Astrocyte of the spinal cord (primary cell): ENCODE data around the gene EEFSEC.

Experiments used
- DNase-seq: peaks from one replicate; pipeline ENCODE4 v3.0.0; 2011; ENCODE audit warnings: low read depth, low spot score
- H3K4me3 ChIP-seq: 2 replicates; pipeline ENCODE4 v1.5.1; 2011; ENCODE audit warnings: low read depth, mild to moderate bottlenecking, low read length, moderate library complexity
- in situ Hi-C: cut with HindIII; loops from 2 replicates; pipeline ENCODE4 v1.10.0; 2017; ENCODE audit warnings: low sequenced_read_pairs
- TF ChIP-seq, protein P1 (sequence below): IDR thresholded peaks from 2 replicates; pipeline ENCODE4 v1.5.1; 2012; ENCODE audit warnings: low read depth, mild to moderate bottlenecking, low read length, inconsistent platforms

EEFSEC gene

GRCh38 chr3:128340904-128341555, 187.7 kb downstream of the EEFSEC start:
- no peak for DNase-seq
- in situ Hi-C loops: no loop called here
- H3K4me3 ChIP-seq: no peak overlapping the region
- TF ChIP-seq, protein P1, sequence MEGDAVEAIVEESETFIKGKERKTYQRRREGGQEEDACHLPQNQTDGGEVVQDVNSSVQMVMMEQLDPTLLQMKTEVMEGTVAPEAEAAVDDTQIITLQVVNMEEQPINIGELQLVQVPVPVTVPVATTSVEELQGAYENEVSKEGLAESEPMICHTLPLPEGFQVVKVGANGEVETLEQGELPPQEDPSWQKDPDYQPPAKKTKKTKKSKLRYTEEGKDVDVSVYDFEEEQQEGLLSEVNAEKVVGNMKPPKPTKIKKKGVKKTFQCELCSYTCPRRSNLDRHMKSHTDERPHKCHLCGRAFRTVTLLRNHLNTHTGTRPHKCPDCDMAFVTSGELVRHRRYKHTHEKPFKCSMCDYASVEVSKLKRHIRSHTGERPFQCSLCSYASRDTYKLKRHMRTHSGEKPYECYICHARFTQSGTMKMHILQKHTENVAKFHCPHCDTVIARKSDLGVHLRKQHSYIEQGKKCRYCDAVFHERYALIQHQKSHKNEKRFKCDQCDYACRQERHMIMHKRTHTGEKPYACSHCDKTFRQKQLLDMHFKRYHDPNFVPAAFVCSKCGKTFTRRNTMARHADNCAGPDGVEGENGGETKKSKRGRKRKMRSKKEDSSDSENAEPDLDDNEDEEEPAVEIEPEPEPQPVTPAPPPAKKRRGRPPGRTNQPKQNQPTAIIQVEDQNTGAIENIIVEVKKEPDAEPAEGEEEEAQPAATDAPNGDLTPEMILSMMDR: no peak

DNA sequence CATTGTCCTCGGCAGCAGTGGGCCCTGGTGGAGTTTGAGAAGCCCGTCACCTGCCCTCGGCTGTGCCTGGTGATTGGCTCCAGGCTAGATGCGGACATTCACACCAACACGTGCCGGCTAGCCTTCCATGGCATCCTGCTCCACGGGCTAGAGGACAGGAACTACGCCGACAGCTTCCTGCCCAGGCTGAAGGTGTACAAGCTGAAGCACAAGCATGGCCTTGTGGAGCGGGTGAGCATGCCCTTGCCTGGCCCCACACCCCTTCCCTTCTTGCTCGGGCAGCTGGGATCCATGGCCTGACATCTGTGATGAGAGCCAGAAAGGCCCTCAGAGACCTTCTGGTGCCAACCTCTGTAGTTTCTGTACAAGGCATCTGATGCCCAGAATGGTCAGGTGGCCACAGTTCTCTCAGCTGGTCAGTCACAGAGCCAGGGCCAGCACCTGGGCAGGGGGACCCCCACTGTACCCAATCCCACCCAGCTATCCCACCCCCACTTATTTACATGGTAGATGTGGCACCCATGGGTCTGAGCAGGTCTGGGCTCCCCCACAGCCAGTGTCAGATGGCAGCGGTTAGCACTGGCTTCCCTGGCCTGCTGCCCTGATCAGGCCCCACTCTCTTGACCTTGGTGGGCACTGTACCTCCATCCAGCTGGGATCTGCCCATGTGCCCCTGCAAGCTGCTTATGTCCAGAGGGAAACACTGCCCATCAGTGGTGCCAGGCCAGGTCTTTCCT, 188.5 kb downstream of the EEFSEC start:
- TF ChIP-seq, protein P1: no peak
- no peak for DNase-seq
- H3K4me3 ChIP-seq: no peak overlapping the region
- in situ Hi-C loops: no loop called here

GRCh38 chr3:128342701-128343180, 189.5 kb downstream of the EEFSEC start:
- DNase-seq: no peak
- TF ChIP-seq, protein P1: no peak
- no peak overlapping the region for H3K4me3 ChIP-seq
- in situ Hi-C loops: no loop called here

- DNase-seq: peak; percentile 47
- no peak overlapping the region for H3K4me3 ChIP-seq
- in situ Hi-C loops: no loop called here
- TF ChIP-seq, protein P1: no peak
These were observed 190.2 kb downstream of the EEFSEC start for GRCh38 chr3:128343287-128344051.

DNA sequence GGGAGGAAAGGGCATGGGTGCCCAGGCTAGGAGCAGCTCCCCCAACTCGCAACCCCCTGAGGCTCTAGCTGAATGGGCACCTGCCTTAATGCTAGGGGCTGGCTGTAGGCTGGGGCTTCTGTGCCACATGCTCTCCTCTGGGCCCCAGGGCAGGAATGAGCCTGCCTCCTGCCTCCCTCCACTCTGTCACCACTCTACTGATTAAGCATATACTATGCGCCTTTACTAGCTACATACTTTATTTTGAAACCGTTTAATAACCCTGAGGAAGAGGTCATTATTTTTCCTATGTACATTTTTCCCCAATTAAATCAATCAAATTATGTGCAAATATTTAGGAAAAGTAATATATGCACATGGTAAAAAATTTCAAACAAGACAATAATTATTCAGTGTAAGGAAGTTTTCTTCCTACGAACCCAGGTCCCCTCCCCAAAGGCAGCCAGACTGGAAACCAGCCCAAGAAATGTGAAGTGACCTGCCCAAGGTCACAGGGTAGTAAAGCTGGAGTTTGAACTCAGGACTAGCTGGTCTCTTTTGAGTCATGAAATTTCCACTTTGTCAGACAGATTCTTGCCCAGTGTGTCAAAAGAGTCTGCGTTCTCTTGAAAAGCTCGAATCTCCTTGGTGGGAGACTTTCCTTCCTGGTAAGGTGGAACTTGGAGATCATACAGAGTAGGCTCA, 190.9 kb downstream of the EEFSEC start:
- in situ Hi-C loops: no loop called here
- DNase-seq: no peak
- no peak overlapping the region for H3K4me3 ChIP-seq
- TF ChIP-seq, protein P1: no peak

DNA sequence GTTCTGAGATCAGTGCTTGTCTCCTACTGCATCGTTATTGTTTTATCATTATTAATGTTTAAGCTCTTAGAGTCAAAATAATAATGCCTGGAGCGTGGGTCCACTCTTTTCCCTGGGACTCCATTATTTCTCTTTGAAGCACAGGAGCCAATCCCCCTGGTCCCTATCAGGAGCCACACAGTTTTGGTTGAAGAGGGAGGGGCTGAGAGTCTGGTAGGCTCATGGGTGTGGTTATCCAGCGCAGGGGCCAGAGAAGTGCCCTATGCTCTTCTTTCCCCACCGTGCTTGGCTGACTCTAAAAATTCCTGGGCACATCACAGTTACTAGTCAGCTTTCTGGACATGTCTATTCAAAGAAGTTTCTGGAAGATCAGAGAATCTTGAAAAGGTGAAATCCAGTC, 191.9 kb downstream of the EEFSEC start:
- no peak for DNase-seq
- in situ Hi-C loops: no loop called here
- TF ChIP-seq, protein P1: no peak
- no peak overlapping the region for H3K4me3 ChIP-seq
